HG03039 (cell line): ENCODE measurements around the gene HBE1.
"Not testable (repeated sequence)": the region's sequence is repeated elsewhere in the genome, so short reads cannot be mapped to it uniquely, and the experiment has no call there.

Source experiments
- ATAC-seq: cut with Tn5 transposase; IDR thresholded peaks from one replicate; pipeline ENCODE4 v1.9.1; 2021; ENCODE audit warnings: mild to moderate bottlenecking, moderate library complexity; ENCODE audit not compliant: unreplicated experiment

HBE1 gene

DNA sequence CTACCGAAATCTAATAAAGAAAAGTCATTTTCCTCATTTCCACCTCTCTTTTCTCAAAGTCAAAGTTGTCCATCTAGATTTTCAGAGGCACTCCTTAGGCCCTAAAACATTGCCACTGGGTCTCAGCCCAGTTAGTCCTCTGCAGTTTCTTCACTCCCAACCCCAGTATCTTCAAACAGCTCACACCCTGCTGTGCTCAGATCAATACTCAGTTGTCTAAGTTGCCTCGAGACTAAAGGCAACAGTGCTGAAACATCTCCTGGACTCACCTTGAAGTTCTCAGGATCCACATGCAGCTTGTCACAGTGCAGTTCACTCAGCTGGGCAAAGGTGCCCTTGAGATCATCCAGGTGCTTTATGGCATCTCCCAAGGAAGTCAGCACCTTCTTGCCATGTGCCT is 15.7 kb downstream of the HBE1 start:
- not testable (repeated sequence) for ATAC-seq

DNA sequence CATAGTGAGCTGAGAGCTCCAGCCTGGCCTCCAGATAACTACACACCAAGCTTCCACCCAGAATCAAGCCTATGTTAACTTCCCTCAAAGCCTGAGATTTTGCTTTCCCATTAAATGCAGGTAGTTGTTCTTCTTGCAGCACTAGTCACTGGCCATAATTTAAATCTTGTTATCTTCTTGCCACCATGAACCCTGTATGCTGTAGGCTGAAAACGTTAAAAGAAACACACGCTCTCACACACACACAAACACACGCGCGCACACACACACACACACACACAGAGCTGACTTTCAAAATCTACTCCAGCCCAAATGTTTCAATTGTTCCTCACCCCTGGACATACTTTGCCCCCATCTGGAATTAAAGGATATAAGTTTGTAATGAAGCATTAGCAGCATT is 16.3 kb downstream of the HBE1 start:
- not testable (repeated sequence) for ATAC-seq

DNA sequence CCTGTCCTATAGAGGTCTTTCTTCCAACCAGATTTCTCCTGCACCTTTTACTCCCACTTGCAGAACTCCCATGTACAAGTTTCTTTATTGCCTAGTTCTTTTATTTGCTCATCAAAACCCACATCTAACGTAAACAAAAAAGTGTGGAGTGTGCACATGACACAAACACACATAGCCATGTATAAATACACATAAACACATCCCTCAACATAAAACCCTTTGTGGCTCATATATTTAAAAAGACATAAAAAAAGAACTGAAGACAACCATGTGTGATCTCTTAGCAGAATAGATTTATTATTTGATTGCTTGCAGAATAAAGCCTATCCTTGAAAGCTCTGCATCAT is 16.9 kb downstream of the HBE1 start:
- ATAC-seq, result no peak

- ATAC-seq, result no peak
These were observed 17.4 kb downstream of the HBE1 start for GRCh38 chr11:5252192-5252918.

DNA sequence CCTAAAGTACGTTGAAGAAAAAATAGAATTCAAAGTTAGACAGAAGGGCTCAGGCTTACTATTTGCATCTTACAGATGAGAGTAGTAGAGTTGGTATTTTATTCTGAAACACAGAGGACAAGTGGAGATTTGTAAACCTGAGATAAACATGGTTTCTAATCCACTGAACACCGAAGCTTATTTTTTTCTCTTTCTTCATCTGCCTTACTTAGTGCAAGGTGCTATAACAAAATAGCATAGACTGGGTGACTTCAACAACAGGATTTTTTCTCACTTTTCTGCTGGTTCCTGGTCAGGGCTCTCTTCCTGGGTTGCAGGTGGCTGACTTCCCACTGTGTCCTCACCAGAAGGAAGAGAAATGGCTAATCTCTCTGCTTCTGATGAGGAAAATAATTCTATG is 18.0 kb downstream of the HBE1 start:
- no peak for ATAC-seq

- ATAC-seq, result no peak
These were observed 19.1 kb downstream of the HBE1 start for GRCh38 chr11:5250543-5251204.

- not testable (repeated sequence) for ATAC-seq
These were observed 19.8 kb downstream of the HBE1 start, which contains the start of gene HBG1 for GRCh38 chr11:5249807-5250396. Gene HBG1 (minus strand): TSS chr11:5249857. CDS start chr11:5249804, 53 bp downstream.

GRCh38 chr11:5248498-5248897 is 21.2 kb downstream of the HBE1 start:
- ATAC-seq, result not testable (repeated sequence)

GRCh38 chr11:5247472-5248192 is 22.1 kb downstream of the HBE1 start:
- no peak for ATAC-seq

DNA sequence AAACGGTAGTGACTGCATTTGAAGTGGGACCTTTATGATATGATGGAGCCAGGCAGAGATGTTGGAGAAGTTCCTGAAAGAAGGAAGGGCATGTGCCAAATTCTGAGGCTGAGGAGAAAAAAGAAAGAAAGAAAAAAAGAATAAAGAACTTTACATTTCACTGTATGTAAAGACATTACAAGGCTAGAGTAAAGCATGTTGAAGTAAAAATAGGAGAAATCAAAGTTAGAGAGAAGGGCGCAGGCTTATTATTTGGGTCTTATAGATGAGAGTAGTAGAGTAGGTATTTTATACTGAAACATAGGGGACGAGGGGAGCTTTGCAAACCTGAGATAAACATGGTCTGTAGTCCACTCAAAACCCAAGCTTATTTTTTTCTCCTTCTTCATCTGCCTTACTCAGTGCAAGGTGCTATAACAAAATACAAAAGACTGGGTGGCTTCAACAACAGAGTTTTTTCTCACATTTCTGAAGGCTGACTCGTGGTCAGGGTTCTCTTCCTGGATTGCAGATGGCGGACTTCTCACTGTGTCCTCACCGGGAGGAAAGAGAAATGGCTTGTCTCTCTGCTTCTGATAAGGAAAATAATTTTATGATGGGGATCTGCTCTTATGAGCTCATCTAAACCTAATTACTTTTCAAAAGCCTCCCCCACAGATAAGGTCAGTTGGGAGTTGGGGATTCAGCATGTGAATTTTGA is 22.8 kb downstream of the HBE1 start:
- ATAC-seq, result no peak

GRCh38 chr11:5245155-5245554 is 24.6 kb downstream of the HBE1 start:
- ATAC-seq, result no peak

DNA sequence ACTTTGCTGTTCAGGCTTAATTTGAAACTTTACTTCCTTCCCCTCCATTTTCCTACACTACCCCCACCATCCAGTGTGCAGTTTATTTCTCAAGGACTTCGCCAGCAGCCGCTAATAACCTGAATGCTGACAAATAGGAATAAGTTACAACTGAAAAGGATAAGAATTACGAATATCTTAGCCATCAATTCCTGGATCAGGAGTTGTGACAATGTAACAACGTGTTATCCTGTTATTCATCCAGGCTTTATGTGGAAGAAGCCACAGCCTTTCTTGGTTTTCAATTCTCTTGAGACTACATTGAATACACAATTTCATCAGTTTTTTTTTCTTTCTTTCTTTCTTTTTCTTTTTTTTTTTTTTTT is 25.9 kb downstream of the HBE1 start:
- ATAC-seq, result no peak

DNA sequence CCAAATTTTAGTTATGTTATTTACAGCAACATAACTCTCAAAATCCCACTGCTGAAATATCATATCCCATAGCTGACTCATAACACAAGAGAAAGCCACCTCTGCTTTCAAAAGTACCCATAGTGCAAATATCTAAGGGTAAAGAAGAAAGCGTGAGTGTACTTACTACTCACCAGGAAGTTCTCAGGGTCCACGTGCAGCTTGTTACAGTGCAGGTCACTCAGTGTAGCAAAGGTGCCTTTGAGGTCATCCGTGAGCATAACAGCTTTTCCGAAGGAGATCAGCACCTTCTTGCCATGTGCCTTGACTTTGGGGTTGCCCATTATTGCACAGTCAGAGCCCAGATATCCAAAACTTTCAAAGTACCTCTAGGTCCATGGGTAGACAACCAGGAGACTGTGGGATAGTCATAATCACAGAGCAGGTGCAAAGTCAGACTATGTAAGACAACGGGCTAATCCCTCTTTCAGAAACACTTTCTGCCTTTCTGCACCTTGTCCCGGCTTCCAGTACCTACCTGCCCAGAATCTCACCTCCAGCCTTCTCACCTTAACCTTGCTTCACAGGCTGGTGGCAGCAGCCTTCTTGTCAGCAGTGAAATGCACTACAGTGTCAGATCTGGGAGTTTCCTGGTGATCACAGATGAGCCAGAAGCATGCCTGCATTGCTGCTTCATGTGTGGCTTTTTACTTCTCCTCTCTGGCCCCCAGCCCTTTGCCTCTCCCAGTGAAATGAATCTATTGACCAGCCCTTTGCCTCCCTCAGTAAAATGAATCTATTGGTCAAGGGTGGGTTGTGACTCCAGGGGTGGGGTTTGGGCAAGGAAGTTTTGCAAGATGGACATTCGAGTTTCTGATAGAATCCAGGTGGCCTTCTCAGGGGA is 26.6 kb downstream of the HBE1 start:
- no peak for ATAC-seq

- ATAC-seq, result no peak
These were observed 27.5 kb downstream of the HBE1 start for GRCh38 chr11:5242208-5242607.

DNA sequence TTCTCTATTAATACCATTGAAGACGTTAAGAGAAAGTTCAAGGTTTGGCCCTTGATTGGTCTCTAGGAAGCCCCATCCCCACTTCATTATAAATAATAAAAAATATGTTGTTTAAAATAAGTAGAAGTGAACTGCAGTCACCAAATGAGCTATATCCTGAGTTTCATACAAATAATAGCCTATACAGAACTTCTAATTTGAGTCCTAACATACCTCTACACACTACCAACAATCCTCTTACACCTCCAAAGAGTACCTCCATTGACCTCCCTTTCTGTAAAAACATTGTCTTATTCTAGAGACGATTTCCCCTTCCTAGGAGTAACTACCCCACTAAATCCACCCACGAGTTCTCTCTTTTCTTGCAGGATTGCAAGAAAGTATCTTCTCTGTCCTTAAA is 28.3 kb downstream of the HBE1 start:
- ATAC-seq, result no peak

DNA sequence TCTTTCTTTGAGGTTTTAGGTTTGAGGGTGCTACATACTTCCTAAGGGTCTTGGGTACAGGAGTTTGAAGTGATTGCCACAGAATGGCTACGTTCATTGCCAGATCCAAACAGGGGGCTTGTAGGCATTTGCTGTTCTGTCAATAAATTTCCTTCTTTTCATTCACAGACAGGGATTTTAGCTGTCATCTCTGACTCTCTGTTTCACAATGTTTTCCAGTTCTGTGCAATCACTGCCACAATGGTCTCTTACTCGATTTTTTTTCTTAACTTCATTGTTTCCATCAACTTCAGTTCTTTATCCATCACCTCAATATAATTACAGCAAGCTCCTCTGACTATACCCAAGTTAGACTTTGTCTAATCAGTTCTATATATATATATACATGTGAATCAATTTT is 29.3 kb downstream of the HBE1 start:
- ATAC-seq, result no peak

DNA sequence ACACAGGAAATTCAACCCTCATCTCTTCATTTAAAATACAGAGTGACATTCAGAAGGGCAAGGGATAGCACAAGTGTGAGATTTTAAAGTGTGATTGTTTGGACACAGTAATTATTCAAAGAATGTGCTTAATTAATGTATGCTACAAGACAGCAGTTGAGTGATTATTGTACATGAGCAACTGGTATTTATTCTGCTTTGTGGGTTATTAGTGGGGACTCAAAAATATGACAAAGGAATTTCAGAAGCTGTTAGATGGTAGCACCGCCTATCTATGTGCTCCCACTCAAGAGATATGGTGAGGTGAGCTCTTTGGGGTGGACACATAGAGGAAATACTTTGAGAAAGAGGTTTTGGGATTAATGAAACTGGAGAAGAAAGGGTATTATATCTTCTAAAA is 29.7 kb downstream of the HBE1 start:
- ATAC-seq, result no peak

DNA sequence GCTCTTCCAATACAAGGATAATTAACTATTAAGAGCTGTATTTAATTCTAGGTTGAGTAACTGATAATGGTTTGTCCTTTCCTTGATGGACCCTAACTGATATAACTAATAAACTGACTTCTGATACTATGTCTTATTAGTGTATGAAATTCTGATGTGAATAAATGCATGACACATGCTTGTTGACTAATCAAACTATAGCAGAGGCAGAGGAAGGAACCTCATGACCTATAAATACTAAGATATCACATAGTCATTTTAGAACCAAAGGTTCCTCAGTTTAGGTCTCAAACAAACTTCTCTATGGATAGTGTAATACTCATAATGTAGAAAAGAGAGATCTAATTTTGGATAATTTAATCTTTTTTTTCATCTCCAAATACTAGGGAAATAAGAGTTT is 30.7 kb downstream of the HBE1 start:
- ATAC-seq, result no peak

DNA sequence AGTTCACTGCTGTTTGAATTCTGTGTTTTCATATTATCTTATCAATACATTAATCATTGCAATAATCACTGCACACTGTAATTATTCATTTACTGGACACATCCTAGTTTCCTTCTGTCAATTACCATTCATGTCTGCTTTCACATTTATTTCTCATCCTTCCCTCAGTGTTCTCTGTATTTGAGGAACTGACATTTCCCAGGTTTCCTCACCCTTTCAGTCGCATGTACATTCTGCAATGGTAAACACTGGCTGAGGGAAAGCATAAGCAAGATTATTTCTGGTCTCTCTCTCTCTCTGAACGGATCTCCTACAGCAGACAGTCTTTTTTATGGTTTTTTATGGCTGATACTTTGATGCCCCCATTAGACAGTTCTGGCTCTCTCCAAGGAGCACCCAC is 31.3 kb downstream of the HBE1 start:
- no peak for ATAC-seq

DNA sequence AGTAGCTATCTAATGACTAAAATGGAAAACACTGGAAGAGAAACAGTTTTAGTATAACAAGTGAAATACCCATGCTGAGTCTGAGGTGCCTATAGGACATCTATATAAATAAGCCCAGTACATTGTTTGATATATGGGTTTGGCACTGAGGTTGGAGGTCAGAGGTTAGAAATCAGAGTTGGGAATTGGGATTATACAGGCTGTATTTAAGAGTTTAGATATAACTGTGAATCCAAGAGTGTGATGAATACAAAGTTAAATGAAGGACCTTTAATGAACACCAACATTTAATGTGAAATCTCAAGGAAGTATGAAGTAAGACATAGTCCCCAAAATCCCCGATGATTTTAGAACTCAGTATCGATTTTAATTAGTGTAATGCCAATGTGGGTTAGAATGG is 32.3 kb downstream of the HBE1 start:
- ATAC-seq, result no peak
